Endothelial cell of hepatic sinusoid (primary cell): ENCODE results near the gene GDNF.

ENCODE experiments used
- in situ Hi-C: cut with HindIII; loops from 2 replicates; pipeline ENCODE4 v1.10.0; 2017; ENCODE audit warnings: low sequenced_read_pairs

Gene GDNF

GRCh38 chr5:37787742-37788141 is 52.1 kb downstream of the GDNF start:
- in situ Hi-C loops, result loop anchor here (10.0 kb wide), 1 partner anchor 397 kb away; no protein-coding TSS in a partner anchor

DNA sequence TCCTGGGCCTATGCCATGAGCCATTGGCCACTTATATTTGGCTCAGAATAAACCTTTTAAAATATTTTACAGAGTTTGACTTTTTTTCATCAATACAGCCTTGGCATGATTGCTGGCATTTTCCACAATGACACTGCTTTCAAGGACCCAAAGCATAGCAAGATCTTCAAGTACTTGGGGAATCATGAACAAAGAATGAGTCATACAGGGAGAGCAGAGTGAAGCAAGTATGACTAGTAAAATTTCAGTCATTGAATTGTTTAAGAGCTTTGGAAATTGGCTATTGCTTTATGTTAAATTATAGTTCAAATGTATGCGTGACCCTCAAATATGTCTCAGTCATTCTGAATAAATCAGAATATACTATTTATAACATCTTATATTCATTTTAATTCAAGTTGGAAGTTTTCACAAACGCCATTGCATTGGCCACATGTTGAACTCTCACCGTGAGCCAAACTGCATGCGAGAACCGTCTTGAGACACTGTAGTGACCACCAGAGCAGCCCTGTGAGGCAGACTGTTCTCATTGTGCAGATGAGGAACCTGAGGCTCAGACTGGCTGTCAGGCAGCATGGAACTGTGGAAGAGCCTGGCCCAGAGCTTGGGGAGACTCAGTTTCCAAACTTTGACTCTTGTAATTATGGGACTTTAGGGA is 52.9 kb downstream of the GDNF start:
- in situ Hi-C loops, result loop anchor here (10.0 kb wide), 1 partner anchor 398 kb away; no protein-coding TSS in a partner anchor

GRCh38 chr5:37786416-37786815 is 53.4 kb downstream of the GDNF start:
- in situ Hi-C loops, result loop anchor here (10.0 kb wide), 1 partner anchor 398 kb away; no protein-coding TSS in a partner anchor

GRCh38 chr5:37781409-37781808 is 58.4 kb downstream of the GDNF start:
- in situ Hi-C loops, result loop anchor here (10.0 kb wide), 1 partner anchor 403 kb away; no protein-coding TSS in a partner anchor

GRCh38 chr5:37777432-37778130 is 62.3 kb downstream of the GDNF start:
- in situ Hi-C loops, result no loop called here

GRCh38 chr5:37776826-37777225 is 63.0 kb downstream of the GDNF start:
- in situ Hi-C loops, result no loop called here

- in situ Hi-C loops, result no loop called here
These were observed 64.8 kb downstream of the GDNF start for GRCh38 chr5:37774912-37775483.

DNA sequence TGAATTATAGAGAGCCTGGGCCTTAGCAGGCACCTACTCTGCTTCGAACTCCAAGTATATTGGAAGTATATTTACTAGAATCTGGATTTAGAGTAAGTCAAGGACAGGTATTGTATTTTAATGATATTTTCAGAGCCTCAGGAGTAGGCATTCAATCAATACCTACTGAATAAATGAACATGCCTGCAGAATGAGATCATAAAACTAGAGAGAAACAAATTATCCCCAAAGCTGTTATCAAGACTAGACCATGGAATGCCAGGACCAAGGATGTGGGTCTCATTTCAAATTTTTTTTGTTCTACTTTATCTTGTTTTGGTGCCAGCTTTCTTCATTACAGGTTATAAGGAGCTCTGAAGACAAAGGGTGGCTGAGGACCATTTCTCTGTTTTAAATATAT is 66.0 kb downstream of the GDNF start:
- in situ Hi-C loops, result no loop called here

GRCh38 chr5:37772255-37772654 is 67.6 kb downstream of the GDNF start:
- in situ Hi-C loops, result no loop called here

- in situ Hi-C loops, result no loop called here
These were observed 68.1 kb downstream of the GDNF start for GRCh38 chr5:37771731-37772130.

GRCh38 chr5:37771203-37771611 is 68.6 kb downstream of the GDNF start:
- in situ Hi-C loops, result no loop called here

- in situ Hi-C loops, result no loop called here
These were observed 69.1 kb downstream of the GDNF start for GRCh38 chr5:37770786-37771185.

- in situ Hi-C loops, result loop anchor here (5.0 kb wide), 1 partner anchor 48 kb away; no protein-coding TSS in a partner anchor
These were observed 70.0 kb downstream of the GDNF start for GRCh38 chr5:37769840-37770239.

- in situ Hi-C loops, result loop anchor here (5.0 kb wide), 1 partner anchor 47 kb away; no protein-coding TSS in a partner anchor
These were observed 70.7 kb downstream of the GDNF start for GRCh38 chr5:37769108-37769507.

- in situ Hi-C loops, result loop anchor here (5.0 kb wide), 1 partner anchor 46 kb away; no protein-coding TSS in a partner anchor
These were observed 71.5 kb downstream of the GDNF start for GRCh38 chr5:37768371-37768770.

DNA sequence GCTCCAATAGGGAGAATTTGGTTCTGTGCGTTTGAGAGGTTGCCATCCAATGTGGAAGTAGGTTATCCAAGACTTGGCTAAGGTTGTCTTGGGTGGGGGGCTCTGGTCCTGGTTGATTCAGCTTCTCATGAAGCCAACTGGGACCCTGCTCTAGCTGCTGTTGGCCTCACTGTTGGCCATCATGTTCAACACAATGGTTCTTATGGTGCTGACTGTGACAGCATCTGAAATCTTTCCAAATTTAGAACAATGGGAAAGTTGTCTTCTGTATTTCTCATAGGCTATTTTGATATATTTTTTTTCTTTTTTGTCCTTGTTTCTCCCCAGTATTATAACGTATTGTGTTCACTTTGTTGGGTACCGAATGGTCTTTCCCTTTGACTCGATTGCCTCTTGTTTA is 71.9 kb downstream of the GDNF start:
- in situ Hi-C loops, result loop anchor here (5.0 kb wide), 1 partner anchor 46 kb away; no protein-coding TSS in a partner anchor

- in situ Hi-C loops, result loop anchor here (5.0 kb wide), 1 partner anchor 45 kb away; no protein-coding TSS in a partner anchor
These were observed 72.6 kb downstream of the GDNF start for GRCh38 chr5:37767251-37767650.
